ENCODE measurements around the gene RHBDD2.

DNA sequence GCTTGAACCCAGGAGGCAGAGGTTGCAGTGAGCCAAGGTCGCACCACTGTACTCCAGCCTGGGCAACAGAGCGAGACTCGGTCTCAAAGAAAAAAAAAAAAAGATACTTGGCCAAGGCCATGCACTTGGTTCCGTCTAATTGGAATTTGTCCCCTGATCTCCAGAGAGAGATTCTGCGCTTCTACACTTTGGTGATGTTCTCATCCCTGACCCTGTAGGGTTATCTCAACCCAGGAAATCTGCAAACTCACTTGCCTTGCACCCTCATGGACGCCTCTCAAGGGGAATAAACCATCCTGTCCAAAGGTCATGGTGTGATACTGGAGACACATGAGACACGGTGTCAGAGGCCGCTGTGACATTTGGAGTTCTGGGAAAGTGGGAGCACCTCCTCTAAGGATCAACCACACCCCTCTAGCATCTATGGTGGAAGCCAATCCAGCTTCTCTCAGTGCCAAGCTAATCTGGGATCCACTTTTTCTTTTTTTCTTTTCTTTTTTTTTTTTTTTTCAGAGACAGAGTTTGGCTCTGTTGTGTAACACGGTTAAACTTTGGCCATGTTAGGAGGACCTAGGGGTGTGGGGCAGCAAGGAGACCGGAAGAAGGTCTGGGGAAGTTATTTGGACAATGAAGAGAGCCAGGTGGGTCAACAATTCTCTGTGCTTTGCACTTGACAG, 28.3 kb downstream of the RHBDD2 start:
- TF ChIP-seq EP300 (IDR thresholded peaks at IDR 0.05; ENCODE audit: borderline replicate concordance) (no peak), CREB1 (IDR thresholded peaks at IDR 0.05; ENCODE audit: low read depth) (no peak), RAD21 (IDR thresholded peaks at IDR 0.05; ENCODE audit: low read depth) (no peak), YY1 (IDR thresholded peaks at IDR 0.05; ENCODE audit: low read depth) (no peak), CEBPB (IDR thresholded peaks at IDR 0.05) (no peak), ZBTB7A (IDR thresholded peaks at IDR 0.05; ENCODE audit: low read depth) (no peak), TAF1 (IDR thresholded peaks at IDR 0.05; ENCODE audit: low read depth) (no peak), EGR1 (IDR thresholded peaks at IDR 0.05) (no peak), FOXM1 (IDR thresholded peaks at IDR 0.05; ENCODE audit: borderline replicate concordance, low read depth) (no peak), TCF12 (IDR thresholded peaks at IDR 0.05; ENCODE audit: low read depth) (no peak), NFIC (IDR thresholded peaks at IDR 0.05) (no peak)
- TF ChIP-seq, protein P1, sequence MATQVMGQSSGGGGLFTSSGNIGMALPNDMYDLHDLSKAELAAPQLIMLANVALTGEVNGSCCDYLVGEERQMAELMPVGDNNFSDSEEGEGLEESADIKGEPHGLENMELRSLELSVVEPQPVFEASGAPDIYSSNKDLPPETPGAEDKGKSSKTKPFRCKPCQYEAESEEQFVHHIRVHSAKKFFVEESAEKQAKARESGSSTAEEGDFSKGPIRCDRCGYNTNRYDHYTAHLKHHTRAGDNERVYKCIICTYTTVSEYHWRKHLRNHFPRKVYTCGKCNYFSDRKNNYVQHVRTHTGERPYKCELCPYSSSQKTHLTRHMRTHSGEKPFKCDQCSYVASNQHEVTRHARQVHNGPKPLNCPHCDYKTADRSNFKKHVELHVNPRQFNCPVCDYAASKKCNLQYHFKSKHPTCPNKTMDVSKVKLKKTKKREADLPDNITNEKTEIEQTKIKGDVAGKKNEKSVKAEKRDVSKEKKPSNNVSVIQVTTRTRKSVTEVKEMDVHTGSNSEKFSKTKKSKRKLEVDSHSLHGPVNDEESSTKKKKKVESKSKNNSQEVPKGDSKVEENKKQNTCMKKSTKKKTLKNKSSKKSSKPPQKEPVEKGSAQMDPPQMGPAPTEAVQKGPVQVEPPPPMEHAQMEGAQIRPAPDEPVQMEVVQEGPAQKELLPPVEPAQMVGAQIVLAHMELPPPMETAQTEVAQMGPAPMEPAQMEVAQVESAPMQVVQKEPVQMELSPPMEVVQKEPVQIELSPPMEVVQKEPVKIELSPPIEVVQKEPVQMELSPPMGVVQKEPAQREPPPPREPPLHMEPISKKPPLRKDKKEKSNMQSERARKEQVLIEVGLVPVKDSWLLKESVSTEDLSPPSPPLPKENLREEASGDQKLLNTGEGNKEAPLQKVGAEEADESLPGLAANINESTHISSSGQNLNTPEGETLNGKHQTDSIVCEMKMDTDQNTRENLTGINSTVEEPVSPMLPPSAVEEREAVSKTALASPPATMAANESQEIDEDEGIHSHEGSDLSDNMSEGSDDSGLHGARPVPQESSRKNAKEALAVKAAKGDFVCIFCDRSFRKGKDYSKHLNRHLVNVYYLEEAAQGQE (IDR thresholded peaks at IDR 0.05; ENCODE audit: low read depth): no peak
- TF ChIP-seq, protein P2, sequence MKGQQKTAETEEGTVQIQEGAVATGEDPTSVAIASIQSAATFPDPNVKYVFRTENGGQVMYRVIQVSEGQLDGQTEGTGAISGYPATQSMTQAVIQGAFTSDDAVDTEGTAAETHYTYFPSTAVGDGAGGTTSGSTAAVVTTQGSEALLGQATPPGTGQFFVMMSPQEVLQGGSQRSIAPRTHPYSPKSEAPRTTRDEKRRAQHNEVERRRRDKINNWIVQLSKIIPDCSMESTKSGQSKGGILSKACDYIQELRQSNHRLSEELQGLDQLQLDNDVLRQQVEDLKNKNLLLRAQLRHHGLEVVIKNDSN (IDR thresholded peaks at IDR 0.05): no peak
- TF ChIP-seq, protein P3, sequence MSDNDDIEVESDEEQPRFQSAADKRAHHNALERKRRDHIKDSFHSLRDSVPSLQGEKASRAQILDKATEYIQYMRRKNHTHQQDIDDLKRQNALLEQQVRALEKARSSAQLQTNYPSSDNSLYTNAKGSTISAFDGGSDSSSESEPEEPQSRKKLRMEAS (IDR thresholded peaks at IDR 0.05): no peak
